Heart right ventricle (tissue), 16 donors: ENCODE measurements around the gene ZNF235. TPM values are rescaled to one million over a fixed set of nuclear protein-coding genes. Genes with fewer than 3 reads are reported as not detected.

Source experiments
- ATAC-seq, 8 donors: fragments of 200-7000 bp; cut with Tn5 transposase; one replicate each; pipeline ENCODE4 v1.9.1; 2020; ENCODE audit warnings: mild to moderate bottlenecking in 8 of 8, moderate library complexity in 8 of 8, moderate number of reproducible peaks in 1 of 8
- DNase-seq, 2 donors: peaks; one replicate each; pipeline ENCODE4 v3.0.0-alpha.2; 2020
- H3K27ac ChIP-seq, 10 donors: fragments of 200-600 bp; sonication (generic) in 2 of 10; one replicate each; pipeline versions ENCODE4 v1.5.0 to v1.8.0; 2020 to 2022; ENCODE audit warnings: mild to moderate bottlenecking in 3 of 10
- H3K27me3 ChIP-seq, 7 donors: fragments of 200-600 bp; one replicate each; pipeline ENCODE4 v1.8.0; 2021 to 2022; ENCODE audit warnings: mild to moderate bottlenecking in 2 of 7
- H3K36me3 ChIP-seq, 9 donors: fragments of 200-600 bp; sonication (generic) in 1 of 9; one replicate each; pipeline versions ENCODE4 v1.5.0 to v1.8.0; 2020 to 2022; ENCODE audit warnings: mild to moderate bottlenecking in 2 of 9
- H3K4me1 ChIP-seq, 9 donors: fragments of 200-600 bp; sonication (generic) in 1 of 9; one replicate each; pipeline versions ENCODE4 v1.5.0 to v1.8.0; 2020 to 2022; ENCODE audit warnings: mild to moderate bottlenecking in 4 of 9
- H3K4me3 ChIP-seq, 10 donors: fragments of 200-600 bp; sonication (generic) in 2 of 10; one replicate each; pipeline versions ENCODE4 v1.5.0 to v1.8.0; 2020 to 2022; ENCODE audit warnings: mild to moderate bottlenecking in 7 of 10, moderate library complexity in 2 of 10
- H3K9me3 ChIP-seq, 11 donors: fragments of 200-600 bp in 10 of 11; sonication (generic) in 2 of 11; one replicate each; pipeline versions ENCODE4 v1.5.0 to v1.8.0; 2013 to 2022; ENCODE audit warnings: mild to moderate bottlenecking in 2 of 11, control low read depth in 1 of 11, moderate library complexity in 1 of 11
- WGBS, 2 donors: extraction: QIAGEN DNeasy Blood & Tissue Kit; methylation state at CpG; one replicate each; pipeline ENCODE4 v1.1.7; 2013; ENCODE audit warnings: inconsistent platforms in 1 of 2; 5-methylcytosine and 5-hydroxymethylcytosine counted together
- intact Hi-C, 10 donors: fragments of 100-400 bp; cut with DNase I; formaldehyde crosslinking; loops; one replicate each; pipeline versions ENCODE4 v1.11.1 to v1.14.2; 2022
- long read RNA-seq, 3 donors: library from polyadenylated mRNA; unstranded; transcript quantifications; one replicate each; pipeline ENCODE4 v2.0.0, GENCODE V29; 2020 to 2021
- polyA plus RNA-seq, 2 donors: library from polyadenylated mRNA; stranded (reverse); fragments of 200-250 nt; gene quantifications; one replicate each; pipeline ENCODE4 v1.2.3, GENCODE V29; 2013
- total RNA-seq, 10 donors: library from RNA; stranded (reverse); fragmentation: NEBNext Ultra II Directional in 3 of 10; extraction: Animal tissue kit (Norgen Biotek cat#: 25700) in 3 of 10; gene quantifications; one replicate each; pipeline versions ENCODE4 v1.2.1 to v1.2.4, GENCODE V29; 2021 to 2023
- TF ChIP-seq, protein P1 (sequence below), 9 donors: fragments of 200-600 bp; sonication (generic) in 2 of 9; IDR thresholded peaks; one replicate each; pipeline versions ENCODE4 v1.5.0 to v1.8.0; 2021 to 2022; ENCODE audit warnings: antibody characterized with exemption in 9 of 9, mild to moderate bottlenecking in 5 of 9, moderate library complexity in 1 of 9
- donor health status: Arrhythmogenic right ventricular cardiomyopathy.
- donor health status: ischemic (EF 13 %, LVEDD 7.1; RV severe dilation, severe dysfunction).
- donor health status: healthy with polysubstance abuse.
- donor health status: DM: no; HTN: yes; CAD: no.
- donor health status: DM: no; HTN: no; CAD: no.
- donor health status: ischemic (EF 25% LVEDD 6.9; RV normal size, moderate dysfunction).
- donor health status: ischemic (EF 25% LVEDD 5.7; RV mildly dilated, moderate dysfunction).
- donor health status: healthy.
- donor health status: DM: yes; HTN: yes; CAD: no.
- donor health status: Ischemic cardiomyopathy.
- donor health status: ischemic (EF 35%, LVEDD 5.7; RV mildly dilated, moderate dysfunction).
- donor health status: nonischemic (EF 11% LVEDD 7.7; RV severe dilation, severe dysfunction).
- donor health status: DM: yes; HTN: yes; CAD: no.
- donor health status: PGD.
- donor health status: ischemic (EF 29% LVEDD 5.4; RV normal size, mild dysfunction).
- donor health status: nonischemic (EF 23%, LVEDD 6.1; RV moderate dilation, normal function).

The ZNF235 gene
- total RNA-seq = 1 to 10 TPM; 2.4 to 5.1 (median 3.6) TPM
- polyA plus RNA-seq = 1 to 10 TPM; 1.2 to 6.4 TPM
- long read RNA-seq, donor 1, partial matches to known transcripts = 1 of 7 reads
- long read RNA-seq, donor 1, other reads (novel, unspliced or antisense) = 3 of 7 reads
- long read RNA-seq, donor 2, full-length matches to known transcripts = 5 of 7 reads
- long read RNA-seq, donor 2, partial matches to known transcripts = 0 of 7 reads
- long read RNA-seq, donor 2, other reads (novel, unspliced or antisense) = 2 of 7 reads
- long read RNA-seq, donor 3, full-length matches to known transcripts = 4 of 7 reads
- long read RNA-seq, donor 3, partial matches to known transcripts = 1 of 7 reads
- long read RNA-seq, donor 3, other reads (novel, unspliced or antisense) = 2 of 7 reads

DNA sequence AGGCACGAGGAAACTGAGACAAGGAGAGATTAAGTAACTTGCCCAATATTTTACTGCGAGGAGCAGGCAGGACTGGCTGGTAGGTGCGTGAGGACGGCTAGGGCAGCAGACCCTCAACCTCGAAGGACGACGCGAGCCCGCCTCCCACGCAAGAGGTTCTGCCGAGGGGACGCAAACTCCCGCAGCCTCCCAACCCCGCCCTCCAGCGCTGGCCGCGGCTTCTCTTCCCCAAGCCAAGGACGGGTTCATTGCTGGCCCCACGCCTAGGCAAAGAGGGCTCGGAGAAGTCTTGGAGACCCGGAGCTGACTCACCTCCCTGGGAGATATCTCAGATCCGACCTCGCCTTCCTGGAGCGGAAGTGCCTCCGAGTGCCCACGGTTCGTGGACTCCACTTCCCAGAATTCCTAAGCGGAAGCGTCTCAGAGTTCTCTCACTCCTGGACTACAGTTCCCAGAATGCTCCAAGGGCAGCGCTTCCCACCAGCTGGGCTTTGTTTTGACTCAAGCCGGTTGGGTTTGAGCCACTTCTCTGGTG lies at the start of gene ZNF235:
Gene ZNF235 (minus strand): TSS at position 367 of the 535 bp plus-strand sequence. CDS start 1,621 bp downstream, outside the sequence.
- peaks cover 0 to 39% (median 10%) of the 10 kb centered on the region in 11 donors for H3K9me3 ChIP-seq
- H3K27me3 ChIP-seq = no peaks in the 10 kb centered on the region
- intact Hi-C loops = loop anchor here in 6 of 10 donors (1.0 to 10.0 kb wide), 8 partner anchors 43 to 192 kb away; partner anchors contain the start of genes ZNF112 (in 3 of the 6), ZNF225 (in 3 of the 6) and ZNF227 (in 3 of the 6)
- H3K36me3 ChIP-seq = peaks cover 0 to 31% (median 19%) of the 10 kb centered on the region in 9 donors
- DNase-seq (peak; percentile 85 to 92), ATAC-seq (peak; percentile 99 to 100 (median 100))
- H3K4me3 ChIP-seq = peak within 1 kb of the TSS; percentile 37 to 95 (median 80)
- WGBS, 2 donors = 0% methylated on average over 31 of the region's 31 CpGs
- peaks cover 3 to 16% (median 12%) of the 10 kb centered on the region in 9 donors for H3K4me1 ChIP-seq
- TF ChIP-seq, protein P1, sequence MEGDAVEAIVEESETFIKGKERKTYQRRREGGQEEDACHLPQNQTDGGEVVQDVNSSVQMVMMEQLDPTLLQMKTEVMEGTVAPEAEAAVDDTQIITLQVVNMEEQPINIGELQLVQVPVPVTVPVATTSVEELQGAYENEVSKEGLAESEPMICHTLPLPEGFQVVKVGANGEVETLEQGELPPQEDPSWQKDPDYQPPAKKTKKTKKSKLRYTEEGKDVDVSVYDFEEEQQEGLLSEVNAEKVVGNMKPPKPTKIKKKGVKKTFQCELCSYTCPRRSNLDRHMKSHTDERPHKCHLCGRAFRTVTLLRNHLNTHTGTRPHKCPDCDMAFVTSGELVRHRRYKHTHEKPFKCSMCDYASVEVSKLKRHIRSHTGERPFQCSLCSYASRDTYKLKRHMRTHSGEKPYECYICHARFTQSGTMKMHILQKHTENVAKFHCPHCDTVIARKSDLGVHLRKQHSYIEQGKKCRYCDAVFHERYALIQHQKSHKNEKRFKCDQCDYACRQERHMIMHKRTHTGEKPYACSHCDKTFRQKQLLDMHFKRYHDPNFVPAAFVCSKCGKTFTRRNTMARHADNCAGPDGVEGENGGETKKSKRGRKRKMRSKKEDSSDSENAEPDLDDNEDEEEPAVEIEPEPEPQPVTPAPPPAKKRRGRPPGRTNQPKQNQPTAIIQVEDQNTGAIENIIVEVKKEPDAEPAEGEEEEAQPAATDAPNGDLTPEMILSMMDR (IDR thresholded peaks at IDR 0.05) = no peak
- H3K27ac ChIP-seq = peak within 1 kb of the TSS; percentile 4 to 86 (median 80)

DNA sequence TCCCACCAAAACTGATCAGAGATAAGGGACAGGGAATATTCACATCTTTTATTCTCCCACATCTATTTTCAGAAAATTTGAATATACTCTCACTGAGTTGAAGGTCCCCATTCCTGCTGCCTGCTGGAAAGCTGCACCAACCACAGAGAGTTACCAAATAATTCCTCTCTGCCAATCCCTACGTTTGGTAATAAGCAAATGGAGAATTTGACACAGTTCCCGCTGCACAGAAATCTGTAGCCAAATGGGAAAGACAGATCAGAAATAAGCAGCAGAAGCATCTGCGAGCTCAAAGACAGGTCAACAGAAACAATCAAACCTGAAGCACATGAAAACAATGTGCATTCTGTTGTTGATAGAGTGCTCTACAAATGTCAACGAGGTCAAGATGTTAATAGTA lies 41.7 kb upstream of the ZNF235 start:
- WGBS, 2 donors = 65 to 78% methylated on average over 4 of the region's 4 CpGs
- TF ChIP-seq, protein P1 (IDR thresholded peaks at IDR 0.05) = no peak
- no peak for DNase-seq
- no peak overlapping the region for H3K27ac ChIP-seq
- ATAC-seq = no peak
- peaks cover 0 to 32% (median 10%) of the 10 kb centered on the region in 9 donors for H3K36me3 ChIP-seq
- H3K9me3 ChIP-seq = peaks cover 0 to 100% (median 11%) of the 10 kb centered on the region in 11 donors
- peaks cover 0 to 16% (median 0%) of the 10 kb centered on the region in 9 donors for H3K4me1 ChIP-seq
- intact Hi-C loops = loop anchor here in 2 of 10 donors (5.0 kb wide), 2 partner anchors 39 to 44 kb away; partner anchors contain the start of gene ZNF235 (in 1 of the 2)
- no peak overlapping the region for H3K4me3 ChIP-seq
- H3K27me3 ChIP-seq = no peaks in the 10 kb centered on the region

DNA sequence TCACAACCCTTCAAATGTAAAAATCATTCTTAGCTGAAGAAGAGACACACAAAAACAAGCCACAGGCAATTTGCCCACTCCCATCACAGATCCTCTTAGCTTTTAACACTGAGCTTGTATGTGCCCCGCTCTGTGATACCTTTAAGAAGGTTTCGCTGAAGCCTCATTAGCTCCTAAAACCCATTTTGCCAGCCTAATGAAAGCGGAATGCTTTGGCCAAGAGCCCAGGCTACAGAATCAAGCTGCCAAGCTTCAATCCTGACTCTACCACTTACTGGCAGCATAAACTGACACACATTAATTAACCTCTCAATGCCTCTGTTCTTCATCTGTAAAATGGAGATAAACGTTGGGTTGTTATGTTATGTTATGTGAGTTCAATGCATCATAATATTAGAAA lies 41.1 kb upstream of the ZNF235 start:
- peak in 1 of 2 donors; percentile 12 for DNase-seq
- Histone ChIP-seq H3K36me3 (peaks cover 0 to 38% (median 12%) of the 10 kb centered on the region in 9 donors), H3K27ac (no peak overlapping the region), H3K9me3 (peaks cover 0 to 100% (median 11%) of the 10 kb centered on the region in 11 donors), H3K4me3 (no peak overlapping the region), H3K4me1 (peaks cover 0 to 17% (median 0%) of the 10 kb centered on the region in 9 donors), H3K27me3 (no peaks in the 10 kb centered on the region)
- TF ChIP-seq, protein P1 (IDR thresholded peaks at IDR 0.05) = no peak
- 51 to 72% methylated on average over 4 of the region's 4 CpGs for WGBS, 2 donors
- peak in 3 of 8 donors; percentile 39 to 78 (median 49) for ATAC-seq
- intact Hi-C loops = loop anchor here in 2 of 10 donors (5.0 kb wide), 2 partner anchors 39 to 44 kb away; partner anchors contain the start of gene ZNF235 (in 1 of the 2)

DNA sequence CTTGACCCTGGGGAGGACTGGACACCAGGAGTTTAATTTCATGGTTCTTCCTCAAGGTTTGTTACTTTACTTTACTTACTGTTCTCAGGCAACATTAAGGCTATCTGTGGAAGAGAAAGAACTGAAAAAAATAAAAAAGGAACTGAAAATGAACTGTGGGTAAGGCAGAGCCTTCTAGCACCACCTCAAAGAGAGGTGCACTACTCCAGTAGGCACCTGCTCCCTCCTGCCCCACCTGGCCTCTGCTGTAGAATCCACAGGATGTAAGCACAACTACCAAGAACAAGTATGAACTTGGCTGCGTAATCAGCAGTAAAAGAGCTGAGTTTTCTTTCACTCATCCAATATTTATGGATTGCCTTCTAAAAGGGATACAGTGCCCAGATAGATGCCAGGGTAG lies 39.4 kb upstream of the ZNF235 start:
- TF ChIP-seq, protein P1 (IDR thresholded peaks at IDR 0.05) = no peak
- intact Hi-C loops = no loop called here
- Histone ChIP-seq H3K27me3 (no peaks in the 10 kb centered on the region), H3K9me3 (peaks cover 0 to 100% (median 10%) of the 10 kb centered on the region in 11 donors), H3K4me3 (no peak overlapping the region), H3K36me3 (peaks cover 0 to 55% (median 26%) of the 10 kb centered on the region in 9 donors), H3K4me1 (peaks cover 0 to 17% (median 0%) of the 10 kb centered on the region in 9 donors), H3K27ac (no peak overlapping the region)
- 57% methylated on average over 1 of the region's 1 CpG for WGBS, 2 donors
- ATAC-seq = no peak
- DNase-seq = no peak
